Muscle of back (tissue), 11 donors: Measurements from ENCODE around the gene IQSEC1. TPM values are rescaled to one million over a fixed set of nuclear protein-coding genes. Genes with fewer than 3 reads are reported as not detected.

Experiments
- DNase-seq, 3 donors: peaks; one replicate each; pipeline versions ENCODE4 v3.0.0 to v3.0.0-alpha.2; 2013
- polyA plus RNA-seq, 10 donors: library from polyadenylated mRNA; unstranded; fragments of 120-200 nt; gene quantifications; one replicate each; pipeline ENCODE4 v1.2.1, GENCODE V29; 2013; ENCODE audit not compliant: insufficient read length in 10 of 10

Gene IQSEC1
- polyA plus RNA-seq, 10 donors, result 35.2 to 45.2 (median 40.9) TPM

DNA sequence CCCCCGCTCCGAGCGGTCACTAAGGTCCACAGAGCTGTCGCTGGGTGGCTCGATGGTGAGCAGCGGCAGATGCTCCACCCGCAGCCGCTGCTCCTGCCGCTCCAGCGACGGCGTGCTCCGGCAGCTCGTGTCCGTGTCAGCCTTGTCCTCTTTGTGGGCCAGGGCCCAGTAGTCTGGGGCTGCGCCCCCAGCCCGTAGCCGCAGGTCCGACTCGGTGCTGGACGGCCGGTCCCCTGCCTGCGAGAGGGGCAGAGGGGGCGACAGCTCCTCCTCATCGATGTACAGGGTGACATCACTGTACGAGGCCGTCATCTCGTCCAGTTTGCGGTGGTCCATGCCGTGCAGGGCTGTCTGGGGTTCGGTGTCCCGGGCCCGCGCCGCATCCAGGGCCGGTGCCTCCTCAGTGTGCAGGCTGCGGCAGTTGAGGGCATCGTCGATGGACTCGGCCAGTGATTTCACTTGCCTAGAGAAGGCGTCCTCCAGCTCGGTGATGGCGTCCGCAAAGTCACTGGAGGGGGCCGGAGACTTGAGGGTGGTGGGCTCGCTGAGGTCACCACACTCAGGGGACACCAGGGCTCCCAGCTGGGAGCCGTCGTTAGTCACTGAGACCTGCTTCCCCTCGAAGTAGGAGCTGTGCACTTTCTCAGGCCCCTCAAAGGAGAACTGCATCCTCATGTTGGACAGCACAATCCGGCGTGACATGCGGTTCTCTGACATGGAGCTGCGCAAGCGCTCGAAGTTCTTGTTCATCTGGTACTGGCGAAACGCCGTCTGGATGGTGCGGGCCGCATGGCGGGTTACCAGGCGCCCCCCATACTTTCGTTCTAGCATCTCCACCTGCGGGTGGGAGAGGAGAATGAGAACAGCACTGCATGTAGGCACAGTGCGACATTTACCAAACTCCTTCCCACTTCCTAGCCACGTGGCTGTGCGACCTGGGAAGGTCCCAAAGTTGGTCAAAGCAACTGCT, 137.1 kb downstream of the IQSEC1 start:
- no peak for DNase-seq

DNA sequence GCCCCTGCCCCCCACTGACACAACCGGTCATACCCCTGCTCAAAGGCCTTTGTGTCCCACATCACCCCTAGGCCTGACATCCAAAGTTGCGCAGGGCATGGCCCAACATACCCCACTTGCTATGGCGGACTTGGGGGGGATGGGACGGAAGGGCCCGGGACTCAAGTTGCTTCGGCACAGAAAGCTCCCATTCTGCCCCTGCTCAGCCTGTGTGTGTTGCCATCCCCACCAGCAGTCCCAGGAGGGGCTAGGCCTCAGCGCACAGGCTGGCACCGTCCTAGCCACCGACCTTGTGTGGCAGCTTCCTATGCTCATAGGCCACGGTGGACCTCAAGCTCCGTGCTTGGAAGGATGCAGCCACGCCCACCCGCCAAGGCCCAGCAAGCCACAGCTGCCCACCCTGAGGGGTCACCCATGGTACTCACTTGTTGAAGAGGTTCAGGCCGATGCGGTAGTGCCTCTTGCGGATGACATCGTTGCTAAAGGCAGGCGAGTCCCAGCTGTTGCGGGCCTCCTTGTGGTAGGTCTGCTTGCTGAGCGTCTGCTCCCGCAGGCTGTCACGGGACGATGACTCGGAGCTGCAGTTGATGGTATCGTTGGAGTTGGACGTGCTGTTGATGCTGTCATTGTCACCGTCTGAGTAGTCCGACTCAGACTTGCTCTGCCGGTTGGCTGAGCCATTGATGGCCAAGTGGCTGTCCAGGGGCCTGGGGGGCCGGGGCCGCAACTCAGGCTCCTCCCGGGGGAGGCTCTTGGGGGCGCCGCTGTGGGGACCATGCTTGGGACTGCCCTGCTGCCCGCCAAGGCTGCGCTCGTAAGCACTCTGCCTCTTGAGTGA, 138.0 kb downstream of the IQSEC1 start:
- DNase-seq, result no peak

DNA sequence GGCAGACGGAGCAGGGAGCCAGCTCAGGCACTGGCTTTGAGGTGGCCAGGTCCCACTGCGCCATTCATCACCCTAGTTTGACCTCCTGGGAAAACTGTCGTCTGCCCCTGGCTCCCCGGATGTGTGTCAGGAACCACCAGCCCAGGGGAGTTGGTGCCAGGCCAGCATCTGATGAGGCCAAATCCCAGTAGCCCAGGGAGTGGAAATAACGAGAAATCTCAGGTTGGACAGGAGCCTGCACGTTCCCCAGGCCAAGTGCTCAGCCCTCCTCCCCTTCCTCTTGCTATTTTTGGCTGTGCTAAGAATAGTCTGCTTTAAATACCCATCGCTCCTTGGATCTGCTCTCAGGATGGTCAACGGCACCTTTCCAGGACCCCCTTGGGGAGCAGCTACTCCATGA, 138.8 kb downstream of the IQSEC1 start:
- DNase-seq, result peak; percentile 51 to 78 (median 69)

- DNase-seq, result no peak
Observed at GRCh38 chr3:12933901-12934300, 139.3 kb downstream of the IQSEC1 start.

DNA sequence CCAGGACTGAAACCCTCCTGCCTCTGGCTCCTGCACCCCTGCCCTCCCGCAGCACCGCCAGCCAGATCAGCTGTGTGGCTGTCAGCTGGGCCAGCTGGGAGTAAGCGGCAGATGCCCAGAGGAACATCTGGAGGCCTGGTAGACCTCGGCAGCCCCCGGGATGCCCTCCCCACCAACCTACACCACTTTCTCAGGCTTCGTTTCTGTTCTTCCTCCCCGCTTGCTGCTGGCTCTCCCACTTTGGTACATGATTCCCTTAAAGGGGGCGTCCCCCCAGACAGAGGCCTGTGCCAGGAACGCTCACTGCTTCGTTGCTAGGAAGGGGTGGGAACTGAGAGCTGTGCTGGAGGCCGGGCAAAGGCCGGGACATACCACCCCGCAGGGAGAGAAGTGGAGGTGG, 140.5 kb downstream of the IQSEC1 start:
- no peak for DNase-seq

GRCh38 chr3:12932347-12932746, 140.9 kb downstream of the IQSEC1 start:
- DNase-seq, result no peak

GRCh38 chr3:12931273-12931905, 141.8 kb downstream of the IQSEC1 start:
- no peak for DNase-seq

DNA sequence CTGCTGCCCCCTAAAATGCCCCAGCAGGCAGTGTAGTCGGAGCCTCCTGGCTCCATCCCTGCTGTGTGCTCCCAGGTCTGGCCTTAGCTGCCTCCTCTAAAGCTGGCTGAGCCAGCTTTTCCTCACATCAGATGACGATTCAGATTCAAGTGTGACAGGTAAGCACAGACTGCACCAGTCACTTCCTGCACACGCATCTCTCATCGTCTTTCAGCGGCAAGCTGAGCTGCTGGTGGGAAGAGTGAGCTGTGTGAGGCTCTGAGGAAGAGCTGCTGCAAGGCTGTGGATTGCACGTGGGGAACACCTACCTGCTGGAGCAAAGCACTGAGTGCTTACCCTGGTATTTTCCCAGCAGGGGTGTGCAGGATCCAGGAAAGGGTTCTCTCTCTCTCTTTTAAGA, 143.4 kb downstream of the IQSEC1 start:
- DNase-seq, result no peak

GRCh38 chr3:12926660-12927059, 146.6 kb downstream of the IQSEC1 start:
- no peak for DNase-seq

DNA sequence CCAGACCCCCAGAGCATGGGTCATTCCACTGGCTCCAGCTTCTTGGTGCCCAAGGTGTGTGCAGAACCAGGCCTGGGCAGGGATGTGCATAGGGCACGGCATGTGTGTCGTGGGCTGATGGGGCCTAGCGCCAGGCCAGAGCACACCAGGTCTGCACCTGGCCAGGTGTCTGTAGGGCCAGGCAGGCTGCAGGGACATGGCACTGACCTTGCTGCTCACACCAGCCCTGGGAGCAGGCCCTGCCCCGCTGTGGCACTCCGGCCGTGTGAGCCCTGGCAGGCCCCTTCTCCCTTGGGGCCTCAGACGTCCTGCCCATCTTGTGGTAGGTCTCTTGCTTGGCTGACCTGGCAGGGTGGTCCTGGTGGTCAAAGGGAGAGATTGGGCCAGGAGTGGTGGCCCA, 147.6 kb downstream of the IQSEC1 start:
- DNase-seq, result no peak

- no peak for DNase-seq
Observed at GRCh38 chr3:12924437-12924836, 148.8 kb downstream of the IQSEC1 start.

DNA sequence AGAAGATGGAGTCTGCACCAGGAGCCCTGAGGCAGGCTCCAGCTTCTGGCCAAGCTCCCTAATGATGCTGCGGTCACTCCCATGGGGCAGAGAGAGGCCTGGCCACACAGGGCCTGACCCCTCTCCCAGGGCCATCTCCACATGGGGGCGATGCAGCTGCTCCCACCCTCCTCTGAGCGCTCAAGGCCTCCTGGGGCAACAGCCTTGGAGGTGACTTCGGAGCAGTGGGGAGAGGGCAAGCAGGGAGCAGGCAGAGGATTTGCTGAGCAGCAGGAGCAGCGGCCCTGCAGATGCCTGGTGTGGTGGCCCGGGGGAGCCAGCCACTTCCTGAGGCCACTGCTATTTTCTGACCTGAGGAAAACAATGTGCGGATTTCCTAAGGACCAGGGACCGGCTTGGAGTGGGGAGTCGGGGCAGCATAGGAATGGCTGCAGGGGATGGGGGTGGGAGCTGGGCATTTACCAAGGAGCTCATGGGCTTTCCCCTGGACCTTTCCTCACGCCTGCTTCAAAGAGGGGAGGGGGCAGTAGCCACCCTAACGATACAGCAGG, 150.3 kb downstream of the IQSEC1 start:
- DNase-seq, result no peak

GRCh38 chr3:12922306-12922705, 150.9 kb downstream of the IQSEC1 start:
- no peak for DNase-seq

DNA sequence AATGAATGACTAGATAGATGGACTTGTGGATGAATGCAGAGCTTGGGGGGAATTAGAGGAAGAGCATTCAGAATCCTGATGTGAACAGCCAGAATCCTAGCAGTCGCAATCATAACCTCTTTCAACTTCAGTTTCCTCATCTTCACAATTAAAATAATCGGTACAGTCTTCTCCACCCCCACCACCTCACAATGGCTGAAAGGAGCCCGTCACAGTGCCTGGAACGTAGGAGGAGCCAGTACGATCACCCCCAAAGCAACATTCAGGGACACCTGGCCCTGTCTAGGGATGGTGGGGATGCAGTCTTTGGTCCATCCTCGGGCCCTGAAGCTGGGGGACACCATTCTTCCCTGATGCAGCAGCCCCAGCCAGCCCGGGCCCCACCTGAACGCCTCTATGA, 151.5 kb downstream of the IQSEC1 start:
- no peak for DNase-seq

GRCh38 chr3:12920967-12921366, 152.3 kb downstream of the IQSEC1 start:
- no peak for DNase-seq

- no peak for DNase-seq
Observed at GRCh38 chr3:12919205-12919604, 154.0 kb downstream of the IQSEC1 start.

GRCh38 chr3:12918231-12918630, 155.0 kb downstream of the IQSEC1 start:
- no peak for DNase-seq

- no peak for DNase-seq
Observed at GRCh38 chr3:12916159-12916558, 157.1 kb downstream of the IQSEC1 start.

GRCh38 chr3:12914088-12914487, 159.1 kb downstream of the IQSEC1 start:
- no peak for DNase-seq

GRCh38 chr3:12911881-12912415, 161.3 kb downstream of the IQSEC1 start:
- no peak for DNase-seq

- no peak for DNase-seq
Observed at GRCh38 chr3:12910356-12911099, 162.7 kb downstream of the IQSEC1 start.
